Measurements from ENCODE around the gene MRPL16. TPM values are rescaled to one million over a fixed set of nuclear protein-coding genes. Genes with fewer than 3 reads are reported as not detected.
"Not testable (repeated sequence)": the region's sequence is repeated elsewhere in the genome, so short reads cannot be mapped to it uniquely, and the experiment has no call there.

MRPL16 gene
- total RNA-seq, 2 donors from 2014 or later = 23.6 to 28.1 TPM

DNA sequence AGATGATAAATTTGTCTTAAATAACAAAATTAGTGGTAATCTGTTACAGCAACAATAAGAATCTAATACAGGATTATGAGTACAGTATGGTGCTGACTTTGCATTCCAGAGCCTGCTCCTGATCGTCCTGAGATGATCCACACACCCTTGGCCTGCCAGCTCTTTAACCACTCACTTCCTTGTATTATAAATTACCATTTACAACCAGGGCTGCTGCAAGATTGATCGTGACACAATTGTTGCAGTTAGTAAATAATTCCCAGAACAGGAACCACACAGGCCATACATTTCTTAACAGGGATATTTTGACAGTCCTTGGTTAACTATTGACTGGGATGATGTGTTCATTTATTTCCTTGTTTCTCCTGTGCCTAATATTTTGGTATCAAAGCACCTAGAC lies 38.6 kb upstream of the MRPL16 start:
- no peaks in the 10 kb centered on the region for H3K27me3 ChIP-seq (replicated peaks; ENCODE audit: insufficient read depth)
- no peak overlapping the region for H3K4me3 ChIP-seq
- no peaks in the 10 kb centered on the region for H3K9me3 ChIP-seq
- ATAC-seq (ENCODE audit: insufficient number of reproducible peaks, low FRiP score, low read depth) (no peak), DNase-seq (ENCODE audit: low spot score) (no peak)
- no peaks in the 10 kb centered on the region for H3K36me3 ChIP-seq
- H3K27ac ChIP-seq = no peak overlapping the region
- TF ChIP-seq, protein P1, sequence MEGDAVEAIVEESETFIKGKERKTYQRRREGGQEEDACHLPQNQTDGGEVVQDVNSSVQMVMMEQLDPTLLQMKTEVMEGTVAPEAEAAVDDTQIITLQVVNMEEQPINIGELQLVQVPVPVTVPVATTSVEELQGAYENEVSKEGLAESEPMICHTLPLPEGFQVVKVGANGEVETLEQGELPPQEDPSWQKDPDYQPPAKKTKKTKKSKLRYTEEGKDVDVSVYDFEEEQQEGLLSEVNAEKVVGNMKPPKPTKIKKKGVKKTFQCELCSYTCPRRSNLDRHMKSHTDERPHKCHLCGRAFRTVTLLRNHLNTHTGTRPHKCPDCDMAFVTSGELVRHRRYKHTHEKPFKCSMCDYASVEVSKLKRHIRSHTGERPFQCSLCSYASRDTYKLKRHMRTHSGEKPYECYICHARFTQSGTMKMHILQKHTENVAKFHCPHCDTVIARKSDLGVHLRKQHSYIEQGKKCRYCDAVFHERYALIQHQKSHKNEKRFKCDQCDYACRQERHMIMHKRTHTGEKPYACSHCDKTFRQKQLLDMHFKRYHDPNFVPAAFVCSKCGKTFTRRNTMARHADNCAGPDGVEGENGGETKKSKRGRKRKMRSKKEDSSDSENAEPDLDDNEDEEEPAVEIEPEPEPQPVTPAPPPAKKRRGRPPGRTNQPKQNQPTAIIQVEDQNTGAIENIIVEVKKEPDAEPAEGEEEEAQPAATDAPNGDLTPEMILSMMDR (IDR thresholded peaks at IDR 0.05) = no peak
- H3K4me1 ChIP-seq (ENCODE audit: control insufficient read depth in 1 of 2, low read depth in 2 of 2) = no peaks in the 10 kb centered on the region

DNA sequence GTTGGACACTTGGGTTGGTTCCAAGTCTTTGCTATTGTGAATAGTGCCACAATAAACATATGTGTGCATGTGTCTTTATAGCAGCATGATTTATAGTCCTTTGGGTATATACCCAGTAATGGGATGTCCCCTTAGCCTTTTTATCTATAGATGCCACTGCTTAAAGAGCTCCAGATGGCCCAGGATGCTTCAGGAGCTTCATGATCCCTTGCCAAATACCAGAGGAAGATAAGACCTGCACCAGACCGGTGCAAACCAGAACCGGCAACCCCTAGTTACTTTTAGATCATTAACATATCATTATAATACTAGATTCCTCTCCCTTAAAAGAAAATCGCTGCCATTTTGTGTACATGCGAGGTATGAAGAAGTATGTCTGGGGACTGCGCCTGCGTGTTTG lies 37.9 kb upstream of the MRPL16 start:
- H3K27ac ChIP-seq; ATAC-seq (ENCODE audit: insufficient number of reproducible peaks, low FRiP score, low read depth); H3K27me3 ChIP-seq (replicated peaks; ENCODE audit: insufficient read depth); H3K36me3 ChIP-seq; H3K4me3 ChIP-seq; H3K4me1 ChIP-seq (ENCODE audit: control insufficient read depth in 1 of 2, low read depth in 2 of 2); H3K9me3 ChIP-seq; DNase-seq (ENCODE audit: low spot score): not testable (repeated sequence)

DNA sequence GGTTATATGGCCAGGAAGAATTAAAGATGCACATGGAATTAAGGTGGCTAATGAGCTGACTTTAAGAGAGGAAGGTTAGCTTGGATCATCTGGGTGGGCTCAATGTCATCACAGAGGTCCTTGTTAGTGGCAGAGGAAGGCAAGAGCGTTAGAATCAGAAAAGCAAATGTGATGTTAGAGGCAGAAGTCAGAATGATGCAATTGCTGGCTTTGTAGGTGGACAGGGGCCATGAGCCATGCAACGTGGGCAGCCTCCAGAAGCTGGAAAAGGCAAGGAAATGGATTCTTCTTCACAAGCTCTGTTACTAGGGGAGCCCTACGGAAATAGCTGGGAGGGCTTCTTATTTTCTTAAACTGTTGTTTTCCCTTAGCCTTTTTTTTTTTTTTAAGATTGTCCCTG lies 37.0 kb upstream of the MRPL16 start:
- Histone ChIP-seq H3K27me3 (replicated peaks; ENCODE audit: insufficient read depth) (no peaks in the 10 kb centered on the region), H3K27ac (no peak overlapping the region), H3K9me3 (no peaks in the 10 kb centered on the region), H3K4me1 (ENCODE audit: control insufficient read depth in 1 of 2, low read depth in 2 of 2) (no peaks in the 10 kb centered on the region), H3K36me3 (no peaks in the 10 kb centered on the region), H3K4me3 (no peak overlapping the region)
- TF ChIP-seq, protein P1 (IDR thresholded peaks at IDR 0.05) = no peak
- ATAC-seq (ENCODE audit: insufficient number of reproducible peaks, low FRiP score, low read depth) (no peak), DNase-seq (ENCODE audit: low spot score) (no peak)

DNA sequence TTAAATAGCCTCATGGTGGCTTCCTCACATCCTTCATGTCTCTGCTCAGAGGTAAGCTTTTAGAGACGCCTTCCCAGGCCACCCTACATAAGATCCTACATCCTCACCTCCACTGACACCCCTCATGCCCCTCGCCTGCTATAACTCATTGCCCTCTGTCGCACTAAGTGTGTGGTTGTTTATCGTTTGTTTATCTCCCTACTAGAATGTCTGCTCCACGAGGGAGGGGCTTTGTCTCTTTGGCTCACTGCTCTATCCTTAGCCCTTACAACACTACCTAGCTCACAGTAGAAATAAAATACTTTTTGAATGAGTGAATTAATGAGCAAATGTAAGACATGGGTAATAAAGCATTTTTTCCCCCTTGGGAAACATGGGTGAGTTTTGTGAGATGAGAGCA lies 36.0 kb upstream of the MRPL16 start:
- Histone ChIP-seq H3K27ac (no peak overlapping the region), H3K27me3 (replicated peaks; ENCODE audit: insufficient read depth) (no peaks in the 10 kb centered on the region), H3K9me3 (no peaks in the 10 kb centered on the region), H3K36me3 (no peaks in the 10 kb centered on the region), H3K4me3 (no peak overlapping the region), H3K4me1 (ENCODE audit: control insufficient read depth in 1 of 2, low read depth in 2 of 2) (no peaks in the 10 kb centered on the region)
- DNase-seq (ENCODE audit: low spot score) (no peak), ATAC-seq (ENCODE audit: insufficient number of reproducible peaks, low FRiP score, low read depth) (no peak)
- TF ChIP-seq, protein P1 (IDR thresholded peaks at IDR 0.05) = no peak

DNA sequence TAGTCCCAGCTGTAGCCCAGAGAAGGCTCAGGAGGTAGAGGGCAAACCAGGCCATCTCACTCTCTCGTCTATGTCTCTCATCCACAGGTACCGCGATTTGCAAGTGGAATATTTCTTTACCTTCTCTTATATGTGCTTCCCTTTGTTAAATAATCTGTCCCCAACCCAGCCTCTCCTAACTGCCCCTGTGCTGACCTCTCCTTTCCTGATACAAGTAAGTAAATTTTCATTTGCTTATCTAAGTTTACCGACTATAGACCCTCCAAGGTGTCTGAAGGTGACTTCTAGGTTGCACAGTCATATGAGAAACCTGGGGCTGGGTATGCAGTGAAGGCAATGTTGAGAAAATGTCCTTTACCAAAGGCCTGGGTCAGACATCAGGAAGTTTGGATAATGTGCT lies 34.8 kb upstream of the MRPL16 start, which contains the start of gene CBLIF:
TSS of gene CBLIF (minus strand) at position 101 of the 400 bp plus-strand sequence. CDS start at position 55, 46 bp downstream.
- Histone ChIP-seq H3K27me3 (replicated peaks; ENCODE audit: insufficient read depth) (no peaks in the 10 kb centered on the region), H3K4me1 (ENCODE audit: control insufficient read depth in 1 of 2, low read depth in 2 of 2) (no peaks in the 10 kb centered on the region), H3K4me3 (no peak within 1 kb of the TSS), H3K36me3 (no peaks in the 10 kb centered on the region), H3K27ac (no peak within 1 kb of the TSS), H3K9me3 (no peaks in the 10 kb centered on the region)
- ATAC-seq (ENCODE audit: insufficient number of reproducible peaks, low FRiP score, low read depth) (no peak), DNase-seq (ENCODE audit: low spot score) (no peak)
- TF ChIP-seq, protein P1 (IDR thresholded peaks at IDR 0.05) = no peak

DNA sequence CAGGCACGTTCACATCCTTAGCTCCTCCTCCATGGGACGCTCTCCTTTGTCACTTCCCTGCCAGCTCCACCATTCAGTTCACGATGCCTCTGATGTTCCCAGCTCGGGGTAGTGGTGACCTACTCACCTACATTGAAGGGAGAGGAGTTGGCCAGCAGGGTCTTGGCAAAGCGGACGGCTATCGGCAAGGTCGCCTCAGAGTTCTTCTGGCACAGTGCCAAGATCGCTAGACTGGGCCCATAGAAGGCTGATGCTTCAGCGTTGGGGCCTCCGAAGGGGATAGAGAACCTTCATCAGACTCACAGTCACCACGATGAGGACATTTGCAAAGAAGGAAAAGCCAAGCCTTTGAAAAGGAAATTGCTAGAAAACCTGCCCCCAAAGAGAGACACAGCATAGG lies 31.7 kb upstream of the MRPL16 start:
- no peaks in the 10 kb centered on the region for H3K36me3 ChIP-seq
- H3K4me3 ChIP-seq = no peak overlapping the region
- DNase-seq (ENCODE audit: low spot score) (no peak), ATAC-seq (ENCODE audit: insufficient number of reproducible peaks, low FRiP score, low read depth) (no peak)
- no peaks in the 10 kb centered on the region for H3K9me3 ChIP-seq
- H3K27me3 ChIP-seq (replicated peaks; ENCODE audit: insufficient read depth) = no peaks in the 10 kb centered on the region
- TF ChIP-seq, protein P1 (IDR thresholded peaks at IDR 0.05) = no peak
- no peak overlapping the region for H3K27ac ChIP-seq
- H3K4me1 ChIP-seq (ENCODE audit: control insufficient read depth in 1 of 2, low read depth in 2 of 2) = no peaks in the 10 kb centered on the region
